NB4 (cell line): ENCODE data around the gene KCNG2.

ENCODE experiments used
- DNase-seq: peaks from one replicate; pipeline ENCODE4 v3.0.0; 2010; ENCODE audit warnings: low read depth
- H3K4me3 ChIP-seq: one replicate; pipeline ENCODE4 v1.5.1; 2011; ENCODE audit warnings: mild to moderate bottlenecking, low read depth, low read length, moderate library complexity
- CTCF ChIP-seq: IDR thresholded peaks from one replicate; pipeline ENCODE4 v1.5.1; 2012; ENCODE audit warnings: low read depth, low read length
- MAX ChIP-seq: IDR thresholded peaks from 2 replicates; pipeline ENCODE4 v1.6.1; 2011; ENCODE audit warnings: low read depth, low read length
- MYC ChIP-seq: IDR thresholded peaks from 2 replicates; pipeline ENCODE4 v1.6.1; 2011; ENCODE audit warnings: low read depth, low read length
- POLR2A ChIP-seq: IDR thresholded peaks from 2 replicates; pipeline ENCODE4 v1.6.1; 2011; ENCODE audit warnings: mild to moderate bottlenecking; ENCODE audit not compliant: insufficient read length; ENCODE audit errors: extremely low read depth

The KCNG2 gene

GRCh38 chr18:79927607-79928562 is 130.1 kb downstream of the KCNG2 start:
- TF ChIP-seq MYC = no peak
- no peak for TF ChIP-seq POLR2A
- TF ChIP-seq CTCF = no peak
- TF ChIP-seq MAX = no peak
- DNase-seq = no peak
- no peak overlapping the region for H3K4me3 ChIP-seq

GRCh38 chr18:79928563-79928960 is 130.8 kb downstream of the KCNG2 start:
- TF ChIP-seq CTCF (no peak), MAX (no peak), MYC (no peak)
- no peak overlapping the region for H3K4me3 ChIP-seq
- no peak for DNase-seq

- H3K4me3 ChIP-seq = no peak overlapping the region
- TF ChIP-seq MYC = no peak
- TF ChIP-seq MAX = no peak
- TF ChIP-seq CTCF = no peak
- no peak for TF ChIP-seq POLR2A
- DNase-seq = no peak
Observed at GRCh38 chr18:79930020-79930642, 132.4 kb downstream of the KCNG2 start.

GRCh38 chr18:79931475-79931874 is 133.7 kb downstream of the KCNG2 start:
- no peak for TF ChIP-seq MAX
- no peak overlapping the region for H3K4me3 ChIP-seq
- DNase-seq = no peak

GRCh38 chr18:79932907-79933306 is 135.2 kb downstream of the KCNG2 start:
- DNase-seq = no peak
- TF ChIP-seq POLR2A = no peak
- no peak for TF ChIP-seq CTCF
- TF ChIP-seq MYC = no peak
- TF ChIP-seq MAX = no peak
- H3K4me3 ChIP-seq = no peak overlapping the region

GRCh38 chr18:79933765-79934164 is 136.0 kb downstream of the KCNG2 start:
- no peak overlapping the region for H3K4me3 ChIP-seq
- no peak for TF ChIP-seq POLR2A
- no peak for TF ChIP-seq CTCF
- DNase-seq = no peak
